Right atrium auricular region (tissue), 2 donors: ENCODE measurements around the gene GFY. TPM values are rescaled to one million over a fixed set of nuclear protein-coding genes. Genes with fewer than 3 reads are reported as not detected.

Experiments
- DNase-seq: peaks from one replicate; pipeline ENCODE4 v3.0.0-alpha.2; 2019; ENCODE audit warnings: low spot score
- H3K27ac ChIP-seq, 2 donors: fragments of 200-600 bp; sonication (generic); 1 replicate in 1 of 2; 2 replicates in 1 of 2; pipeline ENCODE4 v1.5.1; 2016 to 2019
- H3K27me3 ChIP-seq, 2 donors: fragments of 200-600 bp; sonication (generic); one replicate each; pipeline versions ENCODE4 v1.5.1 to v1.6.0; 2017 to 2019
- H3K36me3 ChIP-seq: fragments of 200-600 bp; sonication (generic); one replicate; pipeline ENCODE4 v1.5.1; 2016
- H3K4me1 ChIP-seq, 2 donors: fragments of 200-600 bp; sonication (generic); one replicate each; pipeline versions ENCODE4 v1.5.1 to v1.6.0; 2017 to 2019
- H3K4me3 ChIP-seq, 2 donors: fragments of 200-600 bp; sonication (generic); 1 replicate in 1 of 2; 2 replicates in 1 of 2; pipeline ENCODE4 v1.5.1; 2017 to 2019; ENCODE audit warnings: mild to moderate bottlenecking in 1 of 2, moderate library complexity in 1 of 2
- H3K9me3 ChIP-seq, 2 donors: fragments of 200-600 bp; sonication (generic); one replicate each; pipeline ENCODE4 v1.5.1; 2019
- CTCF ChIP-seq, 2 donors: fragments of 200-600 bp; sonication (generic); IDR thresholded peaks; one replicate each; pipeline ENCODE4 v1.5.1; 2019; ENCODE audit warnings: antibody characterized with exemption in 2 of 2
- total RNA-seq, 2 donors: library from RNA; depleted of rRNA; stranded (reverse); fragments of >200 nt; gene quantifications; one replicate each; pipeline ENCODE4 v1.1.0, GENCODE V29; 2016

Gene GFY
- total RNA-seq, 2 donors from 2014 or later: not detected

GRCh38 chr19:49403404-49404187 lies 21.6 kb upstream of the GFY start:
- DNase-seq: no peak
- Histone ChIP-seq H3K9me3 (no peaks in the 10 kb centered on the region), H3K4me1 (no peaks in the 10 kb centered on the region), H3K27me3 (no peaks in the 10 kb centered on the region), H3K4me3 (no peak overlapping the region), H3K36me3 (no peaks in the 10 kb centered on the region), H3K27ac (no peak overlapping the region)
- no peak for TF ChIP-seq CTCF (IDR thresholded peaks at IDR 0.05)

GRCh38 chr19:49407079-49407478 lies 18.1 kb upstream of the GFY start:
- no peak for DNase-seq
- H3K4me1 ChIP-seq: no peaks in the 10 kb centered on the region
- H3K36me3 ChIP-seq: no peaks in the 10 kb centered on the region
- H3K27ac ChIP-seq: no peak overlapping the region
- H3K9me3 ChIP-seq: no peaks in the 10 kb centered on the region
- TF ChIP-seq CTCF (IDR thresholded peaks at IDR 0.05): no peak
- no peaks in the 10 kb centered on the region for H3K27me3 ChIP-seq
- no peak overlapping the region for H3K4me3 ChIP-seq

- Histone ChIP-seq H3K36me3 (no peaks in the 10 kb centered on the region), H3K9me3 (no peaks in the 10 kb centered on the region), H3K4me1 (no peaks in the 10 kb centered on the region), H3K4me3 (no peak overlapping the region), H3K27me3 (no peaks in the 10 kb centered on the region), H3K27ac (no peak overlapping the region)
- DNase-seq: no peak
- TF ChIP-seq CTCF (IDR thresholded peaks at IDR 0.05): no peak
Measured at GRCh38 chr19:49407482-49408015, 17.6 kb upstream of the GFY start.

GRCh38 chr19:49408816-49409440 lies 16.3 kb upstream of the GFY start:
- Histone ChIP-seq H3K27ac (no peak overlapping the region), H3K27me3 (no peaks in the 10 kb centered on the region), H3K9me3 (no peaks in the 10 kb centered on the region), H3K4me1 (no peaks in the 10 kb centered on the region), H3K4me3 (no peak overlapping the region), H3K36me3 (no peaks in the 10 kb centered on the region)
- no peak for TF ChIP-seq CTCF (IDR thresholded peaks at IDR 0.05)
- no peak for DNase-seq

GRCh38 chr19:49409441-49410029 lies 15.7 kb upstream of the GFY start:
- H3K4me3 ChIP-seq: no peak overlapping the region
- H3K27me3 ChIP-seq: no peaks in the 10 kb centered on the region
- no peak for DNase-seq
- no peaks in the 10 kb centered on the region for H3K9me3 ChIP-seq
- no peaks in the 10 kb centered on the region for H3K36me3 ChIP-seq
- TF ChIP-seq CTCF (IDR thresholded peaks at IDR 0.05): no peak
- H3K4me1 ChIP-seq: no peaks in the 10 kb centered on the region
- no peak overlapping the region for H3K27ac ChIP-seq
